K562 (cell line): ENCODE results near the gene ZKSCAN3. TPM values are rescaled to one million over a fixed set of nuclear protein-coding genes. Genes with fewer than 3 reads are reported as not detected.

Experiments used
- CSDE1 ChIP-seq, 2 experiments: fragments of 450-650 bp; IDR thresholded peaks; 2 replicates each; pipeline ENCODE4 v1.6.1; 2016; ENCODE audit warnings: mild to moderate bottlenecking in 1 of 2
- EZH2 ChIP-seq: IDR thresholded peaks from 2 replicates; pipeline ENCODE4 v1.6.1; 2012; ENCODE audit warnings: low read depth, mild to moderate bottlenecking, inconsistent platforms, low read length, borderline replicate concordance
- FOS ChIP-seq: IDR thresholded peaks from 3 replicates; pipeline ENCODE4 v1.6.1; 2011; ENCODE audit not compliant: insufficient read length; ENCODE audit errors: extremely low read depth
- HOXB6 ChIP-seq: fragments of 250-450 bp; sonication (Bioruptor Pico); IDR thresholded peaks from 2 replicates; pipeline ENCODE4 v1.5.1; 2022; ENCODE audit warnings: mild to moderate bottlenecking, borderline replicate concordance
- JUND ChIP-seq, 2 experiments: IDR thresholded peaks; 2 replicates in 1 of 2; 3 replicates in 1 of 2; pipeline ENCODE4 v1.6.1; 2011; ENCODE audit warnings: borderline replicate concordance in 2 of 2, low read depth in 2 of 2, low read length in 2 of 2, improper control_type of control experiment in 1 of 2, missing biosample characterization in 1 of 2, missing genetic modification characterization in 1 of 2, missing genetic modification reagents in 1 of 2
- L3MBTL2 ChIP-seq: fragments of 450-650 bp; IDR thresholded peaks from 2 replicates; pipeline ENCODE4 v1.6.1; 2016; ENCODE audit warnings: mild to moderate bottlenecking, moderate library complexity
- LCOR ChIP-seq: sonication (generic); formaldehyde crosslinking; IDR thresholded peaks from 2 replicates; pipeline ENCODE4 v1.8.0; 2022; ENCODE audit warnings: mild to moderate bottlenecking, missing genetic modification reagents
- MBD2 ChIP-seq: sonication (generic); IDR thresholded peaks from 2 replicates; pipeline ENCODE4 v1.6.1; 2016; ENCODE audit warnings: low read depth, borderline replicate concordance
- NBN ChIP-seq: fragments of 450-650 bp; IDR thresholded peaks from 2 replicates; pipeline ENCODE4 v1.6.1; 2016; ENCODE audit warnings: low read depth, mild to moderate bottlenecking
- NCOA2 ChIP-seq, 2 experiments: fragments of 450-650 bp; IDR thresholded peaks; 2 replicates each; pipeline ENCODE4 v1.6.1; 2018; ENCODE audit warnings: mild to moderate bottlenecking in 2 of 2, moderate library complexity in 1 of 2; ENCODE audit not compliant: partially characterized antibody in 2 of 2
- NR3C1 ChIP-seq: sonication (generic); formaldehyde crosslinking; IDR thresholded peaks from 2 replicates; pipeline ENCODE4 v1.8.1; 2022; ENCODE audit warnings: missing genetic modification reagents
- RBM39 ChIP-seq: fragments of 200-400 bp; formaldehyde crosslinking; optimal IDR thresholded peaks from 2 replicates; pipeline ENCODE3; 2018; ENCODE audit warnings: low read depth, low read length
- RUNX1 ChIP-seq: sonication (generic); IDR thresholded peaks from 2 replicates; pipeline ENCODE4 v1.6.1; 2016; ENCODE audit warnings: antibody characterized with exemption, low read depth
- TRIM24 ChIP-seq, 2 experiments: fragments of 450-650 bp; IDR thresholded peaks; 2 replicates each; pipeline ENCODE4 v1.6.1; 2016
- ZNF124 ChIP-seq: sonication (generic); formaldehyde crosslinking; IDR thresholded peaks from 2 replicates; pipeline ENCODE4 v1.8.1; 2022; ENCODE audit warnings: missing genetic modification reagents
- ZNF133 ChIP-seq: fragments of 250-450 bp; sonication (Bioruptor Pico); IDR thresholded peaks from 2 replicates; pipeline ENCODE4 v1.4.0; 2020; ENCODE audit warnings: mild to moderate bottlenecking
- ZNF311 ChIP-seq: fragments of 250-450 bp; sonication (Bioruptor Pico); IDR thresholded peaks from 2 replicates; pipeline ENCODE4 v1.4.0; 2020; ENCODE audit warnings: mild to moderate bottlenecking, moderate library complexity
- ZNF41 ChIP-seq: fragments of 250-450 bp; sonication (Bioruptor Pico); conservative IDR thresholded peaks from 2 replicates; pipeline ENCODE4 v1.4.0; 2020; ENCODE audit warnings: mild to moderate bottlenecking
- ZNF696 ChIP-seq: fragments of 250-450 bp; sonication (Bioruptor Pico); conservative IDR thresholded peaks from 2 replicates; pipeline ENCODE4 v1.4.0; 2020; ENCODE audit warnings: mild to moderate bottlenecking, moderate library complexity
- ZNF75A ChIP-seq: fragments of 450-650 bp; formaldehyde crosslinking; IDR thresholded peaks from 2 replicates; pipeline ENCODE4 v1.4.0; 2020; ENCODE audit warnings: mild to moderate bottlenecking
- polyA plus RNA-seq, 8 experiments: library from polyadenylated mRNA; depleted of rRNA in 4 of 8; stranded (reverse) in 5 of 8; unstranded in 3 of 8; fragments of >200 nt; fragmentation: Nextera tagmentation in 2 of 8; fragmentation: Illumina TruSeq in 1 of 8; extraction: Ambion mirVana in 2 of 8; extraction: Trizol in 1 of 8; gene quantifications; 2 replicates each; pipeline versions ENCODE4 v1.2.1 to v1.2.3, GENCODE V29; 2011 to 2014; ENCODE audit warnings: inconsistent platforms in 1 of 8, missing spikeins in 1 of 8
- total RNA-seq, 7 experiments: library from RNA; depleted of rRNA in 6 of 7; stranded (reverse); fragments of >200 nt in 6 of 7; fragmentation: Illumina TruSeq in 2 of 7; extraction: Trizol in 2 of 7; gene quantifications; 2 replicates each; pipeline versions ENCODE4 v1.2.1 to v1.2.3, GENCODE V29; 2011 to 2021; ENCODE audit warnings: low replicate concordance in 1 of 7
- TF ChIP-seq, protein P1 (sequence below): sonication (generic); formaldehyde crosslinking; IDR thresholded peaks from 2 replicates; pipeline ENCODE4 v1.8.0; 2022; ENCODE audit warnings: mild to moderate bottlenecking, missing genetic modification reagents
- TF ChIP-seq, protein P2 (sequence below): fragments of 250-450 bp; sonication (Bioruptor Pico); IDR thresholded peaks from 2 replicates; pipeline ENCODE4 v1.8.0; 2022; ENCODE audit warnings: inconsistent platforms, mild to moderate bottlenecking, moderate library complexity, borderline replicate concordance
- TF ChIP-seq, protein P3 (sequence below): fragments of 250-450 bp; sonication (Bioruptor Pico); IDR thresholded peaks from 2 replicates; pipeline ENCODE4 v1.6.1; 2021; ENCODE audit warnings: mild to moderate bottlenecking
- TF ChIP-seq, protein P4 (sequence below), 2 experiments: fragments of 450-650 bp; IDR thresholded peaks; 2 replicates each; pipeline ENCODE4 v1.6.1; 2016
- TF ChIP-seq, protein P5 (sequence below): fragments of 250-450 bp; sonication (Bioruptor Pico); IDR thresholded peaks from 2 replicates; pipeline ENCODE4 v1.5.0; 2020; ENCODE audit warnings: mild to moderate bottlenecking, borderline replicate concordance

ZKSCAN3 gene
- total and polyA plus RNA-seq, 9 of the 15 experiments (the other 6 are each of a cell fraction or from before 2014, with no cell fraction given): 3.0 to 12.4 (median 10.2) TPM

DNA sequence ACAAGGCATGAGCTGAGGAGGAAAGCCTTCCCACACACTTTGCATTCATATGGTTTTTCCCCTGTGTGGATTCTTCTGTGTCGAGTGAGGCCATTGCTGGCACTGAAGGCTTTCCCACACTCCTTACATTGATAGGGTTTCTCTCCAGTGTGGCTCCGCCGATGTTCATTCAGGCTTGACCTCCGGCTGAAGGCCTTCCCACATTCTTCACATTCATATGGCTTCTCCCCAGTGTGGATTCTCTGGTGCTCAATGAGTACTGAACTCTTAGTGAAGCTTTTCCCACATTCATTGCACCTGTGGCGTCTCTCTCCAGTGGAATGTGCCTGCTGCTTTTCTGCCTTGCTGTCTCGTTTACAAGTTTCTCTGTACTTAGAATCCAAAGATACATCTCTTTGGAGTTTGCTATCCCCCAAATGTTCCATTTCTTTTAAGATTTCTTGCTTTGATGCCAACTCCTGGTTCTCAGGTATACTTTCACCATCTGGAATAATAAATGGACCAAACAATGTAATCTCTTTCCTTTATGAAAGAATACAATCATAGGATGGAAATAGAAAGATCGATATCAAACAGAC is 23.3 kb upstream of the ZKSCAN3 start (continued):
- TF ChIP-seq, protein P1, sequence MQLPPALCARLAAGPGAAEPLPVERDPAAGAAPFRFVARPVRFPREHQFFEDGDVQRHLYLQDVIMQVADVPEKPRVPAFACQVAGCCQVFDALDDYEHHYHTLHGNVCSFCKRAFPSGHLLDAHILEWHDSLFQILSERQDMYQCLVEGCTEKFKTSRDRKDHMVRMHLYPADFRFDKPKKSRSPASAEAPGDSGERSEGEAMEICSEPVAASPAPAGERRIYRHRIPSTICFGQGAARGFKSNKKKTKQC (CRISPR knock-in tag): no peak
- TF ChIP-seq FOS (no peak), NCOA2 (IDR thresholded peaks at IDR 0.05; ENCODE audit: partially characterized antibody in 2 of 2) (no peak), JUND (IDR thresholded peaks at IDR 0.05; ENCODE audit: borderline replicate concordance, low read depth, low read length) (no peak), JUND (tag; IDR thresholded peaks at IDR 0.05; ENCODE audit: borderline replicate concordance, low read depth, low read length) (peak; percentile 21; the same call in 1 of the 3 replicates), CSDE1 (IDR thresholded peaks at IDR 0.05) (no peak), LCOR (no peak), ZNF124 (no peak), ZNF75A (CRISPR knock-in tag) (peak; percentile 100), NR3C1 (CRISPR knock-in tag) (no peak), RBM39 (no peak), ZNF696 (CRISPR knock-in tag) (no peak), NBN (no peak; the same call in 1 of the 2 replicates), EZH2 (no peak), MBD2 (no peak), ZNF311 (no peak), ZNF133 (CRISPR knock-in tag) (no peak), TRIM24 (IDR thresholded peaks at IDR 0.05) (peak in 1 of 2 experiments; percentile 67; a peak in 2 of 4 replicates), RUNX1 (no peak), L3MBTL2 (no peak), ZNF41 (no peak), HOXB6 (no peak)
- TF ChIP-seq, protein P2, sequence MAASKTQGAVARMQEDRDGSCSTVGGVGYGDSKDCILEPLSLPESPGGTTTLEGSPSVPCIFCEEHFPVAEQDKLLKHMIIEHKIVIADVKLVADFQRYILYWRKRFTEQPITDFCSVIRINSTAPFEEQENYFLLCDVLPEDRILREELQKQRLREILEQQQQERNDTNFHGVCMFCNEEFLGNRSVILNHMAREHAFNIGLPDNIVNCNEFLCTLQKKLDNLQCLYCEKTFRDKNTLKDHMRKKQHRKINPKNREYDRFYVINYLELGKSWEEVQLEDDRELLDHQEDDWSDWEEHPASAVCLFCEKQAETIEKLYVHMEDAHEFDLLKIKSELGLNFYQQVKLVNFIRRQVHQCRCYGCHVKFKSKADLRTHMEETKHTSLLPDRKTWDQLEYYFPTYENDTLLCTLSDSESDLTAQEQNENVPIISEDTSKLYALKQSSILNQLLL (CRISPR knock-in tag): no peak
- TF ChIP-seq, protein P3, sequence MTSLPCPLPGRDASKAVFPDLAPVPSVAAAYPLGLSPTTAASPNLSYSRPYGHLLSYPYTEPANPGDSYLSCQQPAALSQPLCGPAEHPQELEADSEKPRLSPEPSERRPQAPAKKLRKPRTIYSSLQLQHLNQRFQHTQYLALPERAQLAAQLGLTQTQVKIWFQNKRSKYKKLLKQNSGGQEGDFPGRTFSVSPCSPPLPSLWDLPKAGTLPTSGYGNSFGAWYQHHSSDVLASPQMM (CRISPR knock-in tag): no peak
- TF ChIP-seq, protein P4, sequence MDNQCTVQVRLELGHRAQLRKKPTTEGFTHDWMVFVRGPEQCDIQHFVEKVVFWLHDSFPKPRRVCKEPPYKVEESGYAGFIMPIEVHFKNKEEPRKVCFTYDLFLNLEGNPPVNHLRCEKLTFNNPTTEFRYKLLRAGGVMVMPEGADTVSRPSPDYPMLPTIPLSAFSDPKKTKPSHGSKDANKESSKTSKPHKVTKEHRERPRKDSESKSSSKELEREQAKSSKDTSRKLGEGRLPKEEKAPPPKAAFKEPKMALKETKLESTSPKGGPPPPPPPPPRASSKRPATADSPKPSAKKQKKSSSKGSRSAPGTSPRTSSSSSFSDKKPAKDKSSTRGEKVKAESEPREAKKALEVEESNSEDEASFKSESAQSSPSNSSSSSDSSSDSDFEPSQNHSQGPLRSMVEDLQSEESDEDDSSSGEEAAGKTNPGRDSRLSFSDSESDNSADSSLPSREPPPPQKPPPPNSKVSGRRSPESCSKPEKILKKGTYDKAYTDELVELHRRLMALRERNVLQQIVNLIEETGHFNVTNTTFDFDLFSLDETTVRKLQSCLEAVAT (IDR thresholded peaks at IDR 0.05): no peak
- TF ChIP-seq, protein P5, sequence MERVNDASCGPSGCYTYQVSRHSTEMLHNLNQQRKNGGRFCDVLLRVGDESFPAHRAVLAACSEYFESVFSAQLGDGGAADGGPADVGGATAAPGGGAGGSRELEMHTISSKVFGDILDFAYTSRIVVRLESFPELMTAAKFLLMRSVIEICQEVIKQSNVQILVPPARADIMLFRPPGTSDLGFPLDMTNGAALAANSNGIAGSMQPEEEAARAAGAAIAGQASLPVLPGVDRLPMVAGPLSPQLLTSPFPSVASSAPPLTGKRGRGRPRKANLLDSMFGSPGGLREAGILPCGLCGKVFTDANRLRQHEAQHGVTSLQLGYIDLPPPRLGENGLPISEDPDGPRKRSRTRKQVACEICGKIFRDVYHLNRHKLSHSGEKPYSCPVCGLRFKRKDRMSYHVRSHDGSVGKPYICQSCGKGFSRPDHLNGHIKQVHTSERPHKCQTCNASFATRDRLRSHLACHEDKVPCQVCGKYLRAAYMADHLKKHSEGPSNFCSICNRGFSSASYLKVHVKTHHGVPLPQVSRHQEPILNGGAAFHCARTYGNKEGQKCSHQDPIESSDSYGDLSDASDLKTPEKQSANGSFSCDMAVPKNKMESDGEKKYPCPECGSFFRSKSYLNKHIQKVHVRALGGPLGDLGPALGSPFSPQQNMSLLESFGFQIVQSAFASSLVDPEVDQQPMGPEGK (CRISPR knock-in tag): no peak
